ENCODE measurements around the gene WAC. TPM values are rescaled to one million over a fixed set of nuclear protein-coding genes. Genes with fewer than 3 reads are reported as not detected.
"Not testable (repeated sequence)": the region's sequence is repeated elsewhere in the genome, so short reads cannot be mapped to it uniquely, and the experiment has no call there.

Gene WAC
- total and polyA plus RNA-seq, 2 of the 13 experiments (the other 11 are each of a cell fraction or from before 2014, with no cell fraction given) = 69.1 to 96.2 TPM

GRCh38 chr10:28652703-28653102 lies 119.8 kb downstream of the WAC start (continued):
- TF ChIP-seq ZBTB40 (IDR thresholded peaks at IDR 0.05) = no peak
- TF ChIP-seq ZBTB40 (CRISPR knock-in tag; IDR thresholded peaks at IDR 0.05) = no peak

GRCh38 chr10:28658824-28659223 lies 125.9 kb downstream of the WAC start:
- 36% methylated on average over 7 of the region's 7 CpGs for WGBS (ENCODE audit: low lambda C conversion rate)
- H3K36me3 ChIP-seq (replicated peaks in 1 of 2; ENCODE audit: control insufficient read depth in 1 of 2, insufficient read depth in 2 of 2, low read length in 2 of 2); H2AFZ ChIP-seq (ENCODE audit: low read length); FAIRE-seq; H3K9ac ChIP-seq (ENCODE audit: insufficient read depth, low read depth, low read length); H4K20me1 ChIP-seq (ENCODE audit: insufficient read depth, low read length); DNase-seq (ENCODE audit: low spot score); H3K4me1 ChIP-seq (ENCODE audit: insufficient read depth, low read length); BruUV-seq (replicated peaks); H3K27me3 ChIP-seq (ENCODE audit: control insufficient read depth in 1 of 2, insufficient read depth in 2 of 2, low read length in 2 of 2); in situ Hi-C loops (cut with HindIII; ENCODE audit: extremely low pct_ligation_motif_present, low pct_unique_long_range_greater_than_20kb); H3K4me2 ChIP-seq (ENCODE audit: low read depth, low read length); H3K9me3 ChIP-seq (ENCODE audit: low read length); H3K27ac ChIP-seq (ENCODE audit: extremely low read length, insufficient read depth, low read length); CTCF ChIA-PET (ENCODE audit: low intra/inter-chr PET ratio, low total read pairs); ATAC-seq; intact Hi-C loops (cut with micrococcal nuclease; ENCODE audit: unreplicated experiment); H3K4me3 ChIP-seq (replicated peaks in 1 of 3; ENCODE audit: insufficient read depth in 1 of 3, low read depth in 2 of 3, low read length in 3 of 3); POLR2A ChIA-PET; H3K79me2 ChIP-seq (ENCODE audit: insufficient read depth, low read length): not testable (repeated sequence)
